HEK293 (cell line): ENCODE results near the gene FGFRL1.

Experiments
- PBX3 ChIP-seq: sonication (generic); formaldehyde crosslinking; IDR thresholded peaks from 2 replicates; pipeline ENCODE4 v1.8.1; 2022; ENCODE audit warnings: mild to moderate bottlenecking, moderate library complexity, missing genetic modification reagents
- TF ChIP-seq, protein P1 (sequence below): fragments of 450-650 bp; formaldehyde crosslinking; conservative IDR thresholded peaks from 2 replicates; pipeline ENCODE4 v1.5.1; 2016; ENCODE audit warnings: low read depth, missing biosample characterization, missing genetic modification characterization

DNA sequence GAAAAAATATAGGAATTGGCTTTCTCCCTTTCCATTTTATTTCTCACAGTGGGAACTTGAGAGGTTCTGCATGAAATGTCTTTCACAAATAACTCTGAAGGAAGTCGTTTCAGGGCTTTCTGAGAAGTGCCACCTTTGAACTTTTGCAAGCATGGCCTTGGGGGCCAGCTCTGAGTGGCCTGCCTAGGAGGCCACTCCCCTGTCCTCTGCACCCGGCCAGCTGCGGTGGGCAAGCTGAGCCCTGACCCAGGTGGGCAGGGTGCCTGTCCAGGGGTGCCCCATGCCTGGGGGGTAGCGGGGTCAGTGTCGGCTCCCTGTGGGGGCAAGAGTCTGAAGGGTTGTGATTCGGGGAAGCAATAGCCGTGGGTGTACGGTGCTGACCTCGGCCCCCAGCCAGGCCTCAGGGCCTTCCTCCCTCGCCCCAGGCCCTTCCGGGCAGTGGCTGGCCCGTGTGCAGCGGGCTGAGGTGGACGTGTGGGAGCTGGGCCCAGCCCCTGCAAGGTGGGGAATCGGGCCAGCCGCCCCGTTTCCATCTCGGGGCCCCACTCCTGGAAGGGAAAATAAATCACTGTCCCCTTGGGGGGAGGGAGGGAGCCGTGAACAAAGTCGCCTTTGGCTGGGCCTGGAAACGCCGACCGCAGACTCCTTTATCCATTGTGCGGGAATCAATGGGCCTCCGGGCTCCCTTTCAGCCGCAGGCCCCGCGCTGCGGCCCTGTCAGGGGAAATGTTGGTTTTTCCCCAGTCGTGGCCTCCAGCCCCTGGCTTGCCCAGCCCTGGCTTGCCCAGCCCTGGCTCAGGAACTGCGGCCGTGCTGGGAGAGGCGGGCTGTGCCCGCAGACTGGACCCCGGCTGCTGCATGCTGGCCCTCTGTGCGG is 3.1 kb downstream of the FGFRL1 start:
- TF ChIP-seq, protein P1, sequence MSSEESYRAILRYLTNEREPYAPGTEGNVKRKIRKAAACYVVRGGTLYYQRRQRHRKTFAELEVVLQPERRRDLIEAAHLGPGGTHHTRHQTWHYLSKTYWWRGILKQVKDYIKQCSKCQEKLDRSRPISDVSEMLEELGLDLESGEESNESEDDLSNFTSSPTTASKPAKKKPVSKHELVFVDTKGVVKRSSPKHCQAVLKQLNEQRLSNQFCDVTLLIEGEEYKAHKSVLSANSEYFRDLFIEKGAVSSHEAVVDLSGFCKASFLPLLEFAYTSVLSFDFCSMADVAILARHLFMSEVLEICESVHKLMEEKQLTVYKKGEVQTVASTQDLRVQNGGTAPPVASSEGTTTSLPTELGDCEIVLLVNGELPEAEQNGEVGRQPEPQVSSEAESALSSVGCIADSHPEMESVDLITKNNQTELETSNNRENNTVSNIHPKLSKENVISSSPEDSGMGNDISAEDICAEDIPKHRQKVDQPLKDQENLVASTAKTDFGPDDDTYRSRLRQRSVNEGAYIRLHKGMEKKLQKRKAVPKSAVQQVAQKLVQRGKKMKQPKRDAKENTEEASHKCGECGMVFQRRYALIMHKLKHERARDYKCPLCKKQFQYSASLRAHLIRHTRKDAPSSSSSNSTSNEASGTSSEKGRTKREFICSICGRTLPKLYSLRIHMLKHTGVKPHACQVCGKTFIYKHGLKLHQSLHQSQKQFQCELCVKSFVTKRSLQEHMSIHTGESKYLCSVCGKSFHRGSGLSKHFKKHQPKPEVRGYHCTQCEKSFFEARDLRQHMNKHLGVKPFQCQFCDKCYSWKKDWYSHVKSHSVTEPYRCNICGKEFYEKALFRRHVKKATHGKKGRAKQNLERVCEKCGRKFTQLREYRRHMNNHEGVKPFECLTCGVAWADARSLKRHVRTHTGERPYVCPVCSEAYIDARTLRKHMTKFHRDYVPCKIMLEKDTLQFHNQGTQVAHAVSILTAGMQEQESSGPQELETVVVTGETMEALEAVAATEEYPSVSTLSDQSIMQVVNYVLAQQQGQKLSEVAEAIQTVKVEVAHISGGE (tag by site-specific recombination), result no peak
- no peak for TF ChIP-seq PBX3 (CRISPR knock-in tag)
